ENCODE measurements around the gene DCAF5. TPM values are rescaled to one million over a fixed set of nuclear protein-coding genes. Genes with fewer than 3 reads are reported as not detected.

Gene DCAF5
- total and polyA plus RNA-seq, 2 donors (not counting 1 experiment from before 2014, with no cell fraction given), result 62.2 to 65.5 TPM

GRCh38 chr14:69046476-69046860, 106.5 kb downstream of the DCAF5 start:
- H3K36me3 ChIP-seq (replicated peaks in 1 of 2; ENCODE audit: control extremely low read depth in 1 of 2, control insufficient read depth in 1 of 2, extremely low read depth in 1 of 2, insufficient read depth in 2 of 2, low read length in 1 of 2), result peaks cover 0 to 4% of the 10 kb centered on the region in 2 experiments
- H3K4me1 ChIP-seq (ENCODE audit: control insufficient read depth in 2 of 2, insufficient read depth in 2 of 2, low read length in 2 of 2), result no peaks in the 10 kb centered on the region
- no peak overlapping the region for H3K9ac ChIP-seq (ENCODE audit: low read length)
- Mint-ChIP-seq H3K9me3 (ENCODE audit: insufficient read depth) (no peaks in the 10 kb centered on the region), H3K4me3 (no peak overlapping the region), H3K4me1 (peaks cover 5% of the 10 kb centered on the region), H3K27ac (no peak overlapping the region), H3K27me3 (peaks cover 28% of the 10 kb centered on the region)
- intact Hi-C loops (cut with micrococcal nuclease), result no loop called here
- ChIA-PET CTCF (no interaction called here), POLR2A (no interaction called here)
- peaks cover 0 to 12% (median 9%) of the 10 kb centered on the region in 4 experiments for H3K27me3 ChIP-seq (replicated peaks in 1 of 4; ENCODE audit: control extremely low read depth in 1 of 4, control insufficient read depth in 3 of 4, insufficient read depth in 4 of 4, low read length in 3 of 4)
- H3K27ac ChIP-seq (ENCODE audit: low read length in 2 of 2), result no peak overlapping the region
- no peak overlapping the region for H2AFZ ChIP-seq (ENCODE audit: insufficient read depth, low read depth, low read length, poor library complexity, severe bottlenecking)
- ATAC-seq (ENCODE audit: low read depth) (no peak), DNase-seq (no peak)
- H3K4me2 ChIP-seq (replicated peaks; ENCODE audit: low read depth, low read length, poor library complexity, severe bottlenecking), result no peak overlapping the region
- no peak overlapping the region for H3K4me3 ChIP-seq (ENCODE audit: control extremely low read depth in 1 of 5, extremely low read depth in 1 of 5, insufficient read depth in 1 of 5, low read depth in 2 of 5, low read length in 4 of 5)
- H4K20me1 ChIP-seq (ENCODE audit: control insufficient read depth, insufficient read depth, low read length, poor library complexity, severe bottlenecking), result no peaks in the 10 kb centered on the region
- WGBS (ENCODE audit: insufficient coverage), result 100% methylated on average over 3 of the region's 7 CpGs
- H3K79me2 ChIP-seq (ENCODE audit: control insufficient read depth, insufficient read depth, low read length), result no peaks in the 10 kb centered on the region
- no peak for TF ChIP-seq CTCF (IDR thresholded peaks at IDR 0.05)
- TF ChIP-seq EZH2 (IDR thresholded peaks at IDR 0.05; ENCODE audit: borderline replicate concordance, insufficient read depth, low read depth, low read length, poor library complexity, severe bottlenecking), result no peak
- peaks cover 0 to 2% (median 0%) of the 10 kb centered on the region in 3 donors for H3K9me3 ChIP-seq (ENCODE audit: control extremely low read depth in 1 of 3, control insufficient read depth in 2 of 3, insufficient read depth in 1 of 3, low read length in 2 of 3)

GRCh38 chr14:69045857-69046475, 107.0 kb downstream of the DCAF5 start:
- Histone ChIP-seq H3K36me3 (replicated peaks in 1 of 2; ENCODE audit: control extremely low read depth in 1 of 2, control insufficient read depth in 1 of 2, extremely low read depth in 1 of 2, insufficient read depth in 2 of 2, low read length in 1 of 2) (peaks cover 0 to 4% of the 10 kb centered on the region in 2 experiments), H3K27ac (ENCODE audit: low read length in 2 of 2) (no peak overlapping the region), H2AFZ (ENCODE audit: insufficient read depth, low read depth, low read length, poor library complexity, severe bottlenecking) (no peak overlapping the region), H3K4me2 (replicated peaks; ENCODE audit: low read depth, low read length, poor library complexity, severe bottlenecking) (no peak overlapping the region), H3K9me3 (ENCODE audit: control extremely low read depth in 1 of 3, control insufficient read depth in 2 of 3, insufficient read depth in 1 of 3, low read length in 2 of 3) (peaks cover 0 to 2% (median 0%) of the 10 kb centered on the region in 3 donors), H3K79me2 (ENCODE audit: control insufficient read depth, insufficient read depth, low read length) (no peaks in the 10 kb centered on the region), H3K27me3 (replicated peaks in 1 of 4; ENCODE audit: control extremely low read depth in 1 of 4, control insufficient read depth in 3 of 4, insufficient read depth in 4 of 4, low read length in 3 of 4) (peaks cover 0 to 14% (median 11%) of the 10 kb centered on the region in 4 experiments), H3K4me1 (ENCODE audit: control insufficient read depth in 2 of 2, insufficient read depth in 2 of 2, low read length in 2 of 2) (no peaks in the 10 kb centered on the region), H3K4me3 (ENCODE audit: control extremely low read depth in 1 of 5, extremely low read depth in 1 of 5, insufficient read depth in 1 of 5, low read depth in 2 of 5, low read length in 4 of 5) (no peak overlapping the region), H4K20me1 (ENCODE audit: control insufficient read depth, insufficient read depth, low read length, poor library complexity, severe bottlenecking) (no peaks in the 10 kb centered on the region), H3K9ac (ENCODE audit: low read length) (no peak overlapping the region)
- H3K27ac Mint-ChIP-seq, result no peak overlapping the region
- ATAC-seq (ENCODE audit: low read depth), result no peak
- ChIA-PET CTCF (no interaction called here), POLR2A (no interaction called here)
- intact Hi-C loops (cut with micrococcal nuclease), result no loop called here
- no peak for DNase-seq
- no peaks in the 10 kb centered on the region for H3K9me3 Mint-ChIP-seq (ENCODE audit: insufficient read depth)
- peaks cover 4% of the 10 kb centered on the region for H3K4me1 Mint-ChIP-seq
- WGBS (ENCODE audit: insufficient coverage), result 80% methylated on average over 2 of the region's 7 CpGs
- H3K4me3 Mint-ChIP-seq, result no peak overlapping the region
- peaks cover 31% of the 10 kb centered on the region for H3K27me3 Mint-ChIP-seq
- TF ChIP-seq CTCF (IDR thresholded peaks at IDR 0.05) (no peak), EZH2 (IDR thresholded peaks at IDR 0.05; ENCODE audit: borderline replicate concordance, insufficient read depth, low read depth, low read length, poor library complexity, severe bottlenecking) (no peak)

Data from B cell (primary cell).